HG03521 (cell line): ENCODE data around the gene SORCS2.

Source experiments
- ATAC-seq: cut with Tn5 transposase; IDR thresholded peaks from one replicate; pipeline ENCODE4 v1.9.1; 2021; ENCODE audit warnings: mild to moderate bottlenecking, moderate library complexity; ENCODE audit not compliant: unreplicated experiment

SORCS2 gene

GRCh38 chr4:7637139-7637538 is 444.8 kb downstream of the SORCS2 start:
- no peak for ATAC-seq

GRCh38 chr4:7637971-7638370 is 445.6 kb downstream of the SORCS2 start:
- no peak for ATAC-seq

GRCh38 chr4:7638489-7638888 is 446.2 kb downstream of the SORCS2 start:
- no peak for ATAC-seq

GRCh38 chr4:7638984-7639789 is 446.8 kb downstream of the SORCS2 start:
- no peak for ATAC-seq

GRCh38 chr4:7640136-7640535 is 447.8 kb downstream of the SORCS2 start:
- no peak for ATAC-seq

GRCh38 chr4:7641712-7642111 is 449.4 kb downstream of the SORCS2 start:
- ATAC-seq = no peak

- no peak for ATAC-seq
These were observed 450.6 kb downstream of the SORCS2 start for GRCh38 chr4:7642741-7643458.

- ATAC-seq = no peak
These were observed 452.8 kb downstream of the SORCS2 start for GRCh38 chr4:7645158-7645557.

- no peak for ATAC-seq
These were observed 453.6 kb downstream of the SORCS2 start for GRCh38 chr4:7645956-7646355.

- ATAC-seq = no peak
These were observed 454.2 kb downstream of the SORCS2 start for GRCh38 chr4:7646384-7647061.

- no peak for ATAC-seq
These were observed 454.8 kb downstream of the SORCS2 start for GRCh38 chr4:7647186-7647585.

GRCh38 chr4:7647600-7648543 is 455.5 kb downstream of the SORCS2 start:
- no peak for ATAC-seq

GRCh38 chr4:7648544-7649395 is 456.4 kb downstream of the SORCS2 start:
- no peak for ATAC-seq

GRCh38 chr4:7649411-7649740 is 457.0 kb downstream of the SORCS2 start:
- ATAC-seq = no peak

- ATAC-seq = no peak
These were observed 457.6 kb downstream of the SORCS2 start for GRCh38 chr4:7649741-7650531.

GRCh38 chr4:7650606-7651385 is 458.5 kb downstream of the SORCS2 start:
- no peak for ATAC-seq

- ATAC-seq = no peak
These were observed 459.2 kb downstream of the SORCS2 start for GRCh38 chr4:7651461-7651921.

GRCh38 chr4:7652006-7652405 is 459.7 kb downstream of the SORCS2 start:
- no peak for ATAC-seq
